ENCODE measurements around the gene ECPAS. TPM values are rescaled to one million over a fixed set of nuclear protein-coding genes. Genes with fewer than 3 reads are reported as not detected.

The ECPAS gene
- total RNA-seq, 4 donors from 2014 or later: 59.4 to 98.4 (median 86.3) TPM

GRCh38 chr9:111474385-111474784 lies 9.8 kb downstream of the ECPAS start:
- no peak for TF ChIP-seq CTCF (IDR thresholded peaks at IDR 0.05)
- TF ChIP-seq POLR2A (IDR thresholded peaks at IDR 0.05): no peak
- TF ChIP-seq POLR2AphosphoS5 (IDR thresholded peaks at IDR 0.05): no peak
- TF ChIP-seq EP300 (IDR thresholded peaks at IDR 0.05): no peak
- no peaks in the 10 kb centered on the region for H3K36me3 ChIP-seq
- WGBS: 81% methylated on average over 3 of the region's 3 CpGs
- H3K27ac ChIP-seq: no peak overlapping the region
- H3K4me1 ChIP-seq: peaks cover 25% of the 10 kb centered on the region
- no peaks in the 10 kb centered on the region for H3K27me3 ChIP-seq
- no peak for DNase-seq (ENCODE audit: low spot score in 2 of 2)
- H3K4me3 ChIP-seq: no peak overlapping the region
- H3K9me3 ChIP-seq: no peaks in the 10 kb centered on the region

- no peak overlapping the region for H3K27ac ChIP-seq
- 94% methylated on average over 4 of the region's 4 CpGs for WGBS
These were observed 16.3 kb downstream of the ECPAS start for GRCh38 chr9:111467778-111468367.

GRCh38 chr9:111463048-111463447 lies 21.1 kb downstream of the ECPAS start:
- no peak overlapping the region for H3K4me3 ChIP-seq
- TF ChIP-seq EP300 (IDR thresholded peaks at IDR 0.05) (no peak), CTCF (IDR thresholded peaks at IDR 0.05) (no peak), POLR2AphosphoS5 (IDR thresholded peaks at IDR 0.05) (no peak), POLR2A (IDR thresholded peaks at IDR 0.05) (no peak)

More at GRCh38 chr9:111467778-111468367, 16.3 kb downstream of the ECPAS start:
- Histone ChIP-seq H3K36me3 (no peaks in the 10 kb centered on the region), H3K4me1 (peaks cover 15% of the 10 kb centered on the region), H3K27me3 (no peaks in the 10 kb centered on the region), H3K9me3 (no peaks in the 10 kb centered on the region), H3K4me3 (no peak overlapping the region)
- TF ChIP-seq CTCF (IDR thresholded peaks at IDR 0.05): no peak
- no peak for TF ChIP-seq POLR2AphosphoS5 (IDR thresholded peaks at IDR 0.05)
- TF ChIP-seq EP300 (IDR thresholded peaks at IDR 0.05): no peak
- TF ChIP-seq POLR2A (IDR thresholded peaks at IDR 0.05): no peak
- no peak for DNase-seq (ENCODE audit: low spot score in 2 of 2)

GRCh38 chr9:111458139-111459009 lies 25.8 kb downstream of the ECPAS start:
- Histone ChIP-seq H3K4me1 (peaks cover 27% of the 10 kb centered on the region), H3K4me3 (no peak overlapping the region), H3K27me3 (no peaks in the 10 kb centered on the region), H3K36me3 (no peaks in the 10 kb centered on the region), H3K9me3 (peaks cover 6% of the 10 kb centered on the region), H3K27ac (no peak overlapping the region)
- WGBS: 65% methylated on average over 7 of the region's 7 CpGs
- TF ChIP-seq POLR2AphosphoS5 (IDR thresholded peaks at IDR 0.05) (no peak), EP300 (IDR thresholded peaks at IDR 0.05) (no peak), CTCF (IDR thresholded peaks at IDR 0.05) (no peak), POLR2A (IDR thresholded peaks at IDR 0.05) (no peak)
- DNase-seq (ENCODE audit: low spot score in 2 of 2): no peak

More at GRCh38 chr9:111463048-111463447, 21.1 kb downstream of the ECPAS start:
- Histone ChIP-seq H3K27ac (no peak overlapping the region), H3K9me3 (peaks cover 6% of the 10 kb centered on the region), H3K27me3 (no peaks in the 10 kb centered on the region), H3K36me3 (no peaks in the 10 kb centered on the region), H3K4me1 (peaks cover 15% of the 10 kb centered on the region)
- 89% methylated on average over 2 of the region's 2 CpGs for WGBS
- no peak for DNase-seq (ENCODE audit: low spot score in 2 of 2)

- Histone ChIP-seq H3K4me1 (peaks cover 33% of the 10 kb centered on the region), H3K4me3 (no peak overlapping the region), H3K27ac (no peak overlapping the region), H3K27me3 (no peaks in the 10 kb centered on the region), H3K9me3 (peaks cover 3% of the 10 kb centered on the region), H3K36me3 (no peaks in the 10 kb centered on the region)
- 70% methylated on average over 2 of the region's 2 CpGs for WGBS
- TF ChIP-seq CTCF (IDR thresholded peaks at IDR 0.05) (no peak), POLR2A (IDR thresholded peaks at IDR 0.05) (no peak), POLR2AphosphoS5 (IDR thresholded peaks at IDR 0.05) (no peak), EP300 (IDR thresholded peaks at IDR 0.05) (no peak)
- DNase-seq (ENCODE audit: low spot score in 2 of 2): no peak
These were observed 27.7 kb downstream of the ECPAS start for GRCh38 chr9:111456529-111456928.

Data from suprapubic skin (tissue), 4 donors.